ENCODE results near the gene RAPGEF3. TPM values are rescaled to one million over a fixed set of nuclear protein-coding genes. Genes with fewer than 3 reads are reported as not detected.

Gene RAPGEF3
- total RNA-seq, 1 donor from 2014 or later, result 54.8 TPM

GRCh38 chr12:47744005-47744651 lies 14.6 kb downstream of the RAPGEF3 start:
- peak; percentile 71 for DNase-seq (ENCODE audit: low spot score)

GRCh38 chr12:47743311-47743860 lies 15.3 kb downstream of the RAPGEF3 start:
- no peak for DNase-seq (ENCODE audit: low spot score)

- DNase-seq (ENCODE audit: low spot score), result no peak
Observed at GRCh38 chr12:47742253-47742825, 16.3 kb downstream of the RAPGEF3 start.

GRCh38 chr12:47741340-47741703 lies 17.4 kb downstream of the RAPGEF3 start:
- DNase-seq (ENCODE audit: low spot score), result peak; percentile 73

GRCh38 chr12:47740606-47741339 lies 17.9 kb downstream of the RAPGEF3 start:
- no peak for DNase-seq (ENCODE audit: low spot score)

GRCh38 chr12:47739979-47740378 lies 18.7 kb downstream of the RAPGEF3 start:
- DNase-seq (ENCODE audit: low spot score), result no peak

- no peak for DNase-seq (ENCODE audit: low spot score)
Observed at GRCh38 chr12:47739297-47739696, 19.4 kb downstream of the RAPGEF3 start.

GRCh38 chr12:47737936-47738594 lies 20.6 kb downstream of the RAPGEF3 start:
- no peak for DNase-seq (ENCODE audit: low spot score)

GRCh38 chr12:47736877-47737676 lies 21.6 kb downstream of the RAPGEF3 start:
- DNase-seq (ENCODE audit: low spot score), result peak; percentile 79

- DNase-seq (ENCODE audit: low spot score), result no peak
Observed at GRCh38 chr12:47736216-47736615, 22.5 kb downstream of the RAPGEF3 start.

- DNase-seq (ENCODE audit: low spot score), result no peak
Observed at GRCh38 chr12:47735649-47736048, 23.0 kb downstream of the RAPGEF3 start.

GRCh38 chr12:47734725-47735480 lies 23.8 kb downstream of the RAPGEF3 start:
- no peak for DNase-seq (ENCODE audit: low spot score)

GRCh38 chr12:47733142-47733541 lies 25.5 kb downstream of the RAPGEF3 start:
- no peak for DNase-seq (ENCODE audit: low spot score)

- no peak for DNase-seq (ENCODE audit: low spot score)
Observed at GRCh38 chr12:47732504-47732903, 26.2 kb downstream of the RAPGEF3 start.

GRCh38 chr12:47731723-47732122 lies 27.0 kb downstream of the RAPGEF3 start:
- DNase-seq (ENCODE audit: low spot score), result no peak

- DNase-seq (ENCODE audit: low spot score), result no peak
Observed at GRCh38 chr12:47730341-47730744, 28.3 kb downstream of the RAPGEF3 start.

- no peak for DNase-seq (ENCODE audit: low spot score)
Observed at GRCh38 chr12:47729233-47729632, 29.4 kb downstream of the RAPGEF3 start.

GRCh38 chr12:47725893-47726292 lies 32.8 kb downstream of the RAPGEF3 start:
- DNase-seq (ENCODE audit: low spot score), result no peak

- DNase-seq (ENCODE audit: low spot score), result no peak
Observed at GRCh38 chr12:47725091-47725772, 33.4 kb downstream of the RAPGEF3 start, which contains the start of gene ENDOU. TSS of gene ENDOU (minus strand) at chr12:47725490. CDS start at chr12:47725413, 77 bp downstream.

Data from mucosa of gallbladder (tissue), 1 donor.